ENCODE data around the gene PRSS53. TPM values are rescaled to one million over a fixed set of nuclear protein-coding genes. Genes with fewer than 3 reads are reported as not detected.
A peak's percentile ranks its signal among the peaks of the same experiment; 100 is the strongest.

Gene PRSS53
- total and polyA plus RNA-seq, 4 donors: 0.51 to 14.5 (median 3.0) TPM

DNA sequence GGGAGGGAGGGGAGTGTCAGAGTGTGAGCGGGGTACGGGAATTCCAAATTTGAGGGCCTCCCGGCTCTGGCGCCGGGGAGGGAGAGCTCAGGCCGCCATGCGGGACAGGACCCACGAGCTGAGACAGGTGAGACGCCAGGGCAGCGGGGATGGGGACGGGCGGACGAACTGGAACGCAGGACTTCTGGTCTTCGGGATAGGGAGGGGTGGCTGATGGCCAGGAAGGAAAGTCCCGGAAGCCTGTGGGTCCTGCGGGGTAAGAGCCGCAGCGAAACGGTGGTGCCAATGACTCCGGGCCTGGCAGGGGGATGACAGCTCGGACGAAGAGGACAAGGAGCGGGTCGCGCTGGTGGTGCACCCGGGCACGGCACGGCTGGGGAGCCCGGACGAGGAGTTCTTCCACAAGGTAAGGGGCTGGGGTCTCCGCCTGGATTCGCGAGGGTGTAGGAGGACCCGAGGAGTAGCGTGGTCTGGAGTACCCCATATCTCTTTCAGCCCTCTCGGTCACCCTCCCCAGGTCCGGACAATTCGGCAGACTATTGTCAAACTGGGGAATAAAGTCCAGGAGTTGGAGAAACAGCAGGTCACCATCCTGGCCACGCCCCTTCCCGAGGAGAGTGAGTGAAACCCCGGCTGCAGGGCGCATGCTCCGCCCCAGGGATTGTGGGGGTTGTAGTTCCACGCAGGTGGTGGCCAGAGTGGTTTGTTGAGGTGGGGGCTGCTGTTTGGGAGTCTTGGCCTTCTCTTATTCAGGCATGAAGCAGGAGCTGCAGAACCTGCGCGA is 54.8 kb downstream of the PRSS53 start (continued):
- peak; percentile 85 for TF ChIP-seq REST (IDR thresholded peaks at IDR 0.05)

Other genes starting within 250 kb of the PRSS53 start
- gene BCL7C, start 194.9 kb downstream of the PRSS53 start, total RNA-seq: 1 to 10 TPM; 3.4 to 6.1 TPM
- gene BCL7C, start 194.9 kb downstream of the PRSS53 start, polyA plus RNA-seq: 1 to 10 TPM; 4.9 to 7.1 TPM
- gene CTF1, start 192.3 kb downstream of the PRSS53 start, total RNA-seq: under 1 TPM in 1 of 2 donors, not detected in 1; 0.75 TPM
- under 1 TPM; 0.19 to 0.35 TPM for gene CTF1, start 192.3 kb downstream of the PRSS53 start, polyA plus RNA-seq
- 1 to 10 TPM; 3.0 to 4.8 TPM for gene FBXL19, start 165.4 kb downstream of the PRSS53 start, total RNA-seq
- 1 to 10 TPM in 1 of 2 donors, under 1 TPM in 1; 0.31 to 2.4 TPM for gene FBXL19, start 165.4 kb downstream of the PRSS53 start, polyA plus RNA-seq
- gene ORAI3, start 139.9 kb downstream of the PRSS53 start, total RNA-seq: 10 to 100 TPM; 26.6 to 39.1 TPM
- gene ORAI3, start 139.9 kb downstream of the PRSS53 start, polyA plus RNA-seq: 10 to 100 TPM; 28.8 to 34.1 TPM
- 1 to 10 TPM; 3.6 to 3.8 TPM for gene SETD1A, start 131.2 kb downstream of the PRSS53 start, total RNA-seq
- gene SETD1A, start 131.2 kb downstream of the PRSS53 start, polyA plus RNA-seq: 1 to 10 TPM; 2.7 to 4.9 TPM
- 10 to 100 TPM; 23.9 to 84.8 TPM for gene HSD3B7, start 103.7 kb downstream of the PRSS53 start, total RNA-seq
- 10 to 100 TPM; 74.0 to 93.9 TPM for gene HSD3B7, start 103.7 kb downstream of the PRSS53 start, polyA plus RNA-seq
- gene STX1B, start 78.3 kb downstream of the PRSS53 start, total RNA-seq: 1 to 10 TPM in 1 of 2 donors, under 1 TPM in 1; 0.09 to 1.2 TPM
- under 1 TPM; 0.19 to 0.82 TPM for gene STX1B, start 78.3 kb downstream of the PRSS53 start, polyA plus RNA-seq
- 10 to 100 TPM; 11.4 to 19.8 TPM for gene STX4, start 55.4 kb downstream of the PRSS53 start, total RNA-seq
- 10 to 100 TPM; 14.9 to 22.1 TPM for gene STX4, start 55.4 kb downstream of the PRSS53 start, polyA plus RNA-seq
- gene ZNF668, start 14.7 kb downstream of the PRSS53 start, total RNA-seq: 1 to 10 TPM; 4.4 to 4.8 TPM
- gene ZNF668, start 14.7 kb downstream of the PRSS53 start, polyA plus RNA-seq: 1 to 10 TPM in 1 of 2 donors, under 1 TPM in 1; 0.92 to 3.3 TPM
- gene ZNF646, start 14.5 kb downstream of the PRSS53 start, total RNA-seq: 1 to 10 TPM; 5.4 to 9.6 TPM
- 1 to 10 TPM in 1 of 2 donors, under 1 TPM in 1; 0.89 to 2.7 TPM for gene ZNF646, start 14.5 kb downstream of the PRSS53 start, polyA plus RNA-seq
- gene VKORC1, start 5.9 kb upstream of the PRSS53 start, total RNA-seq: 100 to 1,000 TPM in 1 of 2 donors, 10 to 100 TPM in 1; 29.9 to 166 TPM
- 100 to 1,000 TPM; 360 to 519 TPM for gene VKORC1, start 5.9 kb upstream of the PRSS53 start, polyA plus RNA-seq
- 10 to 100 TPM; 10.0 to 29.5 TPM for gene BCKDK, start 19.4 kb upstream of the PRSS53 start, total RNA-seq
- gene BCKDK, start 19.4 kb upstream of the PRSS53 start, polyA plus RNA-seq: 10 to 100 TPM; 40.2 to 41.6 TPM
- 10 to 100 TPM; 20.9 to 37.4 TPM for gene KAT8, start 28.7 kb upstream of the PRSS53 start, total RNA-seq
- 10 to 100 TPM; 15.9 to 18.3 TPM for gene KAT8, start 28.7 kb upstream of the PRSS53 start, polyA plus RNA-seq
- 1 to 10 TPM; 1.1 to 8.3 TPM for gene PRSS8, start 46.8 kb upstream of the PRSS53 start, total RNA-seq
- gene PRSS8, start 46.8 kb upstream of the PRSS53 start, polyA plus RNA-seq: 10 to 100 TPM in 1 of 2 donors, 1 to 10 TPM in 1; 8.5 to 50.1 TPM
- gene PRSS36, start 61.1 kb upstream of the PRSS53 start, total RNA-seq: under 1 TPM; 0.09 to 0.50 TPM
- 1 to 10 TPM in 1 of 2 donors, under 1 TPM in 1; 0.74 to 2.1 TPM for gene PRSS36, start 61.1 kb upstream of the PRSS53 start, polyA plus RNA-seq
- 10 to 100 TPM; 36.4 to 51.5 TPM for gene FUS, start 91.2 kb upstream of the PRSS53 start, total RNA-seq
- gene FUS, start 91.2 kb upstream of the PRSS53 start, polyA plus RNA-seq: 10 to 100 TPM in 1 of 2 donors, 1 to 10 TPM in 1; 7.5 to 42.3 TPM
- gene PYCARD, start 113.8 kb upstream of the PRSS53 start, total RNA-seq: 10 to 100 TPM in 1 of 2 donors, 1 to 10 TPM in 1; 6.7 to 35.9 TPM
- 10 to 100 TPM in 1 of 2 donors, 1 to 10 TPM in 1; 9.7 to 11.8 TPM for gene PYCARD, start 113.8 kb upstream of the PRSS53 start, polyA plus RNA-seq
- under 1 TPM in 1 of 2 donors, not detected in 1; under 0.01 TPM for gene TRIM72, start 125.2 kb upstream of the PRSS53 start, total RNA-seq
- under 1 TPM; 0.02 to 0.10 TPM for gene TRIM72, start 125.2 kb upstream of the PRSS53 start, polyA plus RNA-seq
- gene PYDC1, start 128.2 kb upstream of the PRSS53 start, total RNA-seq: not detected
- gene PYDC1, start 128.2 kb upstream of the PRSS53 start, polyA plus RNA-seq: not detected
- 10 to 100 TPM in 1 of 2 donors, 1 to 10 TPM in 1; 5.3 to 10.1 TPM for gene ITGAM, start 171.0 kb upstream of the PRSS53 start, total RNA-seq
- 1 to 10 TPM in 1 of 2 donors, under 1 TPM in 1; 0.65 to 2.9 TPM for gene ITGAM, start 171.0 kb upstream of the PRSS53 start, polyA plus RNA-seq

Data from liver (tissue), 5 donors.